Choroid plexus epithelial cell (primary cell): ENCODE results near the gene MPP2.

ENCODE experiments used
- DNase-seq: peaks from one replicate; pipeline ENCODE4 v3.0.0-alpha.2; 2010; ENCODE audit warnings: low read depth
- H3K4me3 ChIP-seq: 2 replicates; pipeline ENCODE4 v1.5.1; 2011; ENCODE audit warnings: low read depth, mild to moderate bottlenecking, control low read depth, low read length, moderate library complexity
- TF ChIP-seq, protein P1 (sequence below): conservative IDR thresholded peaks from 2 replicates; pipeline ENCODE4 v1.5.1; 2011; ENCODE audit warnings: low read depth, mild to moderate bottlenecking, control low read depth, inconsistent platforms, low read length, moderate library complexity

MPP2 gene

DNA sequence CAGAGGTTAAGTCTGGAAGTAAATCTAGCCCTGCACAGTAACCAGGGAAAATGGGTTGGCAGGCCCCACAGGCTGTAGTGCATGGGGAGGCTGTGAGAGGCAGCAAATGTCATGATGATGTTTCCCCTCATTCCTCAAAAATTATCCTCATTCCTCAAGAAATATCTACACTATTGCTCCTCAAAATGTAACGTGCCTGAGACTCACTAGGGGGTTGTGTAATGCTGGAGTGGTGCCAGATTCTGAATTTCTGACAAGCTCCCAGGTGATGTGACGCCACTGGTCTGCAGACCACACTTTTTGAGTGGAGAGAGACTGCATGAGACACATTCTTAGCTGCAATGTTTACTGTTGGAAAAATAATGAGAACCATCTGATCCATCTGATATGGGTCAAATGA lies 73.2 kb downstream of the MPP2 start:
- DNase-seq = peak; percentile 68
- TF ChIP-seq, protein P1, sequence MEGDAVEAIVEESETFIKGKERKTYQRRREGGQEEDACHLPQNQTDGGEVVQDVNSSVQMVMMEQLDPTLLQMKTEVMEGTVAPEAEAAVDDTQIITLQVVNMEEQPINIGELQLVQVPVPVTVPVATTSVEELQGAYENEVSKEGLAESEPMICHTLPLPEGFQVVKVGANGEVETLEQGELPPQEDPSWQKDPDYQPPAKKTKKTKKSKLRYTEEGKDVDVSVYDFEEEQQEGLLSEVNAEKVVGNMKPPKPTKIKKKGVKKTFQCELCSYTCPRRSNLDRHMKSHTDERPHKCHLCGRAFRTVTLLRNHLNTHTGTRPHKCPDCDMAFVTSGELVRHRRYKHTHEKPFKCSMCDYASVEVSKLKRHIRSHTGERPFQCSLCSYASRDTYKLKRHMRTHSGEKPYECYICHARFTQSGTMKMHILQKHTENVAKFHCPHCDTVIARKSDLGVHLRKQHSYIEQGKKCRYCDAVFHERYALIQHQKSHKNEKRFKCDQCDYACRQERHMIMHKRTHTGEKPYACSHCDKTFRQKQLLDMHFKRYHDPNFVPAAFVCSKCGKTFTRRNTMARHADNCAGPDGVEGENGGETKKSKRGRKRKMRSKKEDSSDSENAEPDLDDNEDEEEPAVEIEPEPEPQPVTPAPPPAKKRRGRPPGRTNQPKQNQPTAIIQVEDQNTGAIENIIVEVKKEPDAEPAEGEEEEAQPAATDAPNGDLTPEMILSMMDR = no peak
- no peak overlapping the region for H3K4me3 ChIP-seq

DNA sequence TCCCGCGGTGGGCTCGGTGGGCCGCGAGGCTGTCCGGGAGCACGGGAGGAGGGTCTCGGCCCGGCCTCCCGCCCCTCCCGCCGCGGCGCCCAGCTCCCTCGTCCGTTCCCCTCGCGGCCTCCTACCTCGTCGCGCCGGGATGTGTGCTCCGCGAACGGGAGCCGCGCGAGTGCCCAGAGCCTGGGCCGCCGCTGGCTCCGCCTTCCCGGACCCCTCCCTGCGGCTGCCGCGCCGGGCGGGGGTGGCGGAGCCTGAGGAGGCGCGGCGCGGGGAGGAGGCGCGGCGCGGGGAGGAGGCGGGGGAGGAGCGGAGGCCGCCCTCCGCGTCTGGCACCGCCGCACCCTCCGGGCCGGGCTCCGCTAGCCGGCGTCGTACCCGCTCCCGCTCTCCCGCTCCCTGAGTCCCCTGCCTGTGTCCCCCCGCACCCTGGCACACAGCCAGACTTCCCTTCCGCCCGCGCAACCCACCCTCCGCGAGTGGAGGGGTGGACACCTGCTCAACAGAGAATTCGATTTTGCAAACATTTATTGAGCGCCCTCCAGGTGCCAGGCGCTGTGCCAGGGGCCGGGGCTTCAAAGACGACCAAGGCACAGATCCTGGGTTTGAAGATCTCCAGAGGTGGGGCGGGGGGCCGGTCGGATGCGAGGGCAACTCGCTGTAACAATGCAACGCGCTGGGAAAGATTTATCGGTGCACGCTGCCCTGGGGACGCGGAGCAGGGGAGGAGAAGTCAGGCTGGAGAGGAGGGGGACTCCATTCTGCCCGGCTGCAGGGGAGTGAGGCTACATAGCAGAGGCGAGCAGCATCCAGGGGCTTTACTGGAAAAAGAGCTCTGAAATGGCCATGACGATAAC lies 74.1 kb downstream of the MPP2 start, which contains the start of gene MPP3:
MPP3 (minus strand) TSS at position 171 of the 854 bp plus-strand sequence. CDS start 1,240 bp downstream, outside the sequence.
- DNase-seq = peak; percentile 65
- TF ChIP-seq, protein P1 = no peak
- peak within 1 kb of the TSS; percentile 69 for H3K4me3 ChIP-seq

DNA sequence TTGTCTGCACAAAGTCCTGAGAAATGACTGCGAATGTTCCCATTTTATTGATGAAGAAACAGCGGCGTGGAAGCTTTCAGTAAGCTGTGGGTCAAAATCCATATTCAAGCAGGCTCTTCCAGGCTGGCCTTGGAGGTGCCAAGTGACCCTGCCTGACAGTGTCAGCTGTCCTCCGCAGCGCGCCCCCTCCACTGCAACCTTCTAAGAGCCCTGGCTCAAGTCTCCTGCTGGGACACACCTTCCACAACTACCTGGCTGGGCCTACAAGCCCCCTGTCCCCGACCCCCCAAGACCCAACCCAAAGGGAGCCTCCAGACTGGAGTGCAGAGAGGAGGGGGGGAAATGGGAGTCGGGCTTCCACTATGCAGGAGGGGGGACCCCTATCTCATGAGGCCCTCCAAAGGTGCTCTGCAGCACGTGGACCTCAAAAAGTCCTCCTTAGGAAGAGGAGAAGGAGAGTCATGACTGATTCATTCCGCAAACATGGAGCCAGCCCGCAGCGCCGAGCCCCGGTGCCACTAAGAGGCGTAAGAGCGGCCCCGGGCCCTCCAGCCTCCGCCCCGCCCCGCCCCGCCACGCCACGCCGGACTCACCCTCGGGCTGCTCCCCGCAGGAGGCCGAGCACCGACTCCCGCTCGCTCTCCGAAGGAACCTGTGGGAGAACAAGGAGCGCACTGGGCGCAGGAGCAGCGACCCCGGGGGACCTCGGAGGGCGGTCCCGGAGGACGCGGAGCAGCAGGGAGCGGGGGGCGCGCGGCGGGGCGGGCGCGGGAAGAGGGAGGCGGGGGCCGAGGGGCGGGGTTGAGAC lies 75.0 kb downstream of the MPP2 start:
- H3K4me3 ChIP-seq = peak overlapping the region; percentile 69
- TF ChIP-seq, protein P1 = no peak
- peak; percentile 55 for DNase-seq

DNA sequence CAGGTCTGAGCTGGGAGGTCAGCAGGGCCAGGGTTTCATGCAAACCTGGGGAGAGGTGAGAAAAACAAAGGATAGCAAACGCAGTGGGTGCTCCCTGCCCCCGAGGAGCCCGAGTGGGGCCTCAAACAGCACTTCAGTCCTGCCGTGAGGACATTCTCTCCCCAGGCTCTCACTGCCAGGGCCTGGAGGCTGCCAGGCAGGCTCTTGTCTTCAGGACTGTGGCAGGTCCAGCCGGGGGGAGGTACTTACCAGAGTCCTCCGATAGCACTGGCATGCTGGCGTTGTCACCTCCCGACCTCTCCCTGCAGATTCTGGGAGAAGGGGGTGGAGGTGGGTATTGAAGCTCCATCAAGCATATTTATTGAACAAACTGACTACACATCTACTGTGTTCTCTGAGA lies 75.7 kb downstream of the MPP2 start:
- no peak for DNase-seq
- TF ChIP-seq, protein P1 = no peak
- H3K4me3 ChIP-seq = no peak overlapping the region

DNA sequence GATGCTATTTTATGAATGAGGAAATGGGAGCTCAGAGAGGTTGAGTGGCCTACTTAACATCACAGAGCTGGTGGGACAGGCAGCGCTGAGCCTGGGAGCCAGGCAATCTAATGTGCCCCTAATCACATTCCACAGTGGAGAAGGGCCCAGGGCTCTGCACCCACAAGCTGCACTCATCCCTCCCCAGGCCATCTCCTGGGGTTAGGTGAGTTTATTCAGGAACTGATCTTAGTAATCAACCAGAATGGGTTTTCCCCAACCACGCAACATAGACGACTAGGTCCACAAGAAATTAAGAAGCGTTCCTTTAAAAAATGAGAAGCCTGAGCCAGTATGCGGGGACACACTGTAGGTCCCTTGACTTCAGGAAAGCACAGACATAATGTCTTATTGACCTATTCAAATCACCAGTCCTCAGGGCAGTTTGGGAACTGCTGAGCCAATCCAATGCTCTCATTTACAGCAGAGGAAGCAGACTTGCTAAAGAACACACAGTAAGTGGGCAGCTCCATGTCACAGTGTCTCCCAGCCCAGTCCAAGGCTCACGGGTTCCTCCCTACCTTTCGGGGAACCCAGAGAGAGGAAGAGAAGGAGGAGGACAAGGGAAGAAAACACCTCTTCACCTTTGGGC lies 76.7 kb downstream of the MPP2 start:
- TF ChIP-seq, protein P1 = no peak
- H3K4me3 ChIP-seq = no peak overlapping the region
- DNase-seq = no peak

DNA sequence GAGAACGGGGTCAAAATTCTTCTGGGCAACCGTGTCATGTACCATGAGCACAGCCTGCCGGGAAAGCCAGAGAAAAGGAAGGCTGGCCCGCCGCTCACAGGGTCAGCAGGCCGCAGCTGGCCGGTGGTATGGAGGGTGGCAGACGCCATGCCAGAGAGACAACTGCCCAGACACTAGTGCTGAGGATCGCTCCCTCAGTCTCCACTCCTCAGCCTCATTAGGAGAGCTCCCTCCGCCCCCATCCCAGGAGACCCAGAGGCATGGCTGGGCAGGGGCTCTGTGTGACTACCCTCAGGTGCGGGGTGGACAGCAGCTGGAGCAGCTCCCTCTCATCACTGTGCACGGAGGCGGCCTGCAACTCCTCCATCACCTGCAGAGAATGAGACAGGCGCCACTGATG lies 77.6 kb downstream of the MPP2 start:
- no peak overlapping the region for H3K4me3 ChIP-seq
- TF ChIP-seq, protein P1 = no peak
- DNase-seq = no peak
